Esophagus squamous epithelium (tissue), 5 donors: ENCODE results near the gene ADAMTS12. TPM values are rescaled to one million over a fixed set of nuclear protein-coding genes. Genes with fewer than 3 reads are reported as not detected.

Experiments
- DNase-seq: peaks from one replicate; lab custom pipeline; 2025; lab: John Stamatoyannopoulos, UW
- H3K27ac ChIP-seq, 4 donors: fragments of 200-600 bp; sonication (generic); one replicate each; pipeline ENCODE4 v1.5.1; 2016 to 2019; ENCODE audit warnings: mild to moderate bottlenecking in 1 of 4
- H3K27me3 ChIP-seq, 4 donors: fragments of 200-600 bp; sonication (generic); 1 replicate in 3 of 4; 2 replicates in 1 of 4; pipeline versions ENCODE4 v1.5.1 to v1.6.0; 2017 to 2021; ENCODE audit warnings: antibody characterized with exemption in 1 of 4
- H3K36me3 ChIP-seq, 3 donors: fragments of 200-600 bp; sonication (generic); one replicate each; pipeline ENCODE4 v1.5.1; 2016 to 2019
- H3K4me1 ChIP-seq, 3 donors: fragments of 200-600 bp; sonication (generic); one replicate each; pipeline ENCODE4 v1.5.1; 2017 to 2019
- H3K4me3 ChIP-seq, 4 donors: fragments of 200-600 bp; sonication (generic); 1 replicate in 3 of 4; 2 replicates in 1 of 4; pipeline ENCODE4 v1.5.1; 2016 to 2019; ENCODE audit warnings: mild to moderate bottlenecking in 2 of 4, moderate library complexity in 1 of 4
- H3K9me3 ChIP-seq, 3 donors: fragments of 200-600 bp; sonication (generic); one replicate each; pipeline ENCODE4 v1.5.1; 2016 to 2019
- POLR2A ChIP-seq, 4 donors: fragments of 450-650 bp; IDR thresholded peaks; one replicate each; pipeline ENCODE4 v1.6.1; 2017; ENCODE audit warnings: antibody characterized with exemption in 4 of 4, mild to moderate bottlenecking in 4 of 4, moderate library complexity in 3 of 4
- WGBS, 2 donors: methylation state at CpG; one replicate each; pipeline ENCODE4 v1.1.5; 2018; 5-methylcytosine and 5-hydroxymethylcytosine counted together
- intact Hi-C: fragments of 100-400 bp; cut with DNase I; formaldehyde crosslinking; loops from one replicate; pipeline ENCODE4 v1.15.0; 2022
- total RNA-seq, 4 donors: library from RNA; depleted of rRNA; stranded (reverse); fragments of >200 nt; gene quantifications; one replicate each; pipeline ENCODE4 v1.1.0, GENCODE V29; 2016
- TF ChIP-seq, protein P1 (sequence below), 6 experiments: fragments of 450-650 bp in 4 of 6; fragments of 200-600 bp in 2 of 6; sonication (generic) in 2 of 6; IDR thresholded peaks; one replicate each; pipeline ENCODE4 v1.5.1; 2016 to 2019; ENCODE audit warnings: antibody characterized with exemption in 6 of 6, mild to moderate bottlenecking in 4 of 6, moderate library complexity in 4 of 6
- donor health status: DM: yes; HTN: yes; CAD: no.

The ADAMTS12 gene
- total RNA-seq, 4 donors from 2014 or later = 0.73 to 1.3 (median 0.76) TPM; not detected in 1

DNA sequence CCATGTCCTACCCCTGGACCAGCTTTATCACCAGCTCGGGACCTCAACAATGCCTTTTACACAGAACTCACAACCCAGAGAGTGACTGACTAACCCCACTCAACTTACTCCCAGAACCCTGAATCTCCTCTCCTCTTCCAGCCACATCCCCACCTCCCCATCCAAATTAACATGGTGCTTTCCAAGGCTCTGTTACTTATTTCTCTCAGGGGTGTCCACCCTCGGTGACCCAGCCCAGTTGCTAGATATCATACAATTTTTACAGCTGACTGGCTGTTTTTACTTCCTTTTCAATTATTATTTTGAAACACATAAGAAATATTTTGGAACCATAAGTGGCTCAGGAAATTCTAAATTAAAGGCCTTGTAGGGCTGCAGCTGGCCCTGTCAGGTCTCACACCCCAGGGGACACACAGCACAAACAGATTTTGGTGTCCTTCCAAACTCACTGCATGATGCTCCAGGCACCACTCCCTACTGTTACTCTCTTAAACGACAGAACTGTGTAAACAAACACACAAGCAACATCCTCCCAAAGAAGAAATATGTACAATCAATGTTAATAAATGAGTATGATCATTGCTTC, 180.6 kb downstream of the ADAMTS12 start:
- H3K9me3 ChIP-seq = peaks cover 0 to 7% (median 0%) of the 10 kb centered on the region in 3 donors
- no peak overlapping the region for H3K4me3 ChIP-seq
- intact Hi-C loops = no loop called here
- no peaks in the 10 kb centered on the region for H3K27me3 ChIP-seq
- DNase-seq = no peak
- WGBS, 2 donors = 47 to 70% methylated on average over 3 of the region's 3 CpGs
- H3K27ac ChIP-seq = no peak overlapping the region
- H3K36me3 ChIP-seq = no peaks in the 10 kb centered on the region
- no peak for TF ChIP-seq POLR2A (IDR thresholded peaks at IDR 0.05)
- TF ChIP-seq, protein P1, sequence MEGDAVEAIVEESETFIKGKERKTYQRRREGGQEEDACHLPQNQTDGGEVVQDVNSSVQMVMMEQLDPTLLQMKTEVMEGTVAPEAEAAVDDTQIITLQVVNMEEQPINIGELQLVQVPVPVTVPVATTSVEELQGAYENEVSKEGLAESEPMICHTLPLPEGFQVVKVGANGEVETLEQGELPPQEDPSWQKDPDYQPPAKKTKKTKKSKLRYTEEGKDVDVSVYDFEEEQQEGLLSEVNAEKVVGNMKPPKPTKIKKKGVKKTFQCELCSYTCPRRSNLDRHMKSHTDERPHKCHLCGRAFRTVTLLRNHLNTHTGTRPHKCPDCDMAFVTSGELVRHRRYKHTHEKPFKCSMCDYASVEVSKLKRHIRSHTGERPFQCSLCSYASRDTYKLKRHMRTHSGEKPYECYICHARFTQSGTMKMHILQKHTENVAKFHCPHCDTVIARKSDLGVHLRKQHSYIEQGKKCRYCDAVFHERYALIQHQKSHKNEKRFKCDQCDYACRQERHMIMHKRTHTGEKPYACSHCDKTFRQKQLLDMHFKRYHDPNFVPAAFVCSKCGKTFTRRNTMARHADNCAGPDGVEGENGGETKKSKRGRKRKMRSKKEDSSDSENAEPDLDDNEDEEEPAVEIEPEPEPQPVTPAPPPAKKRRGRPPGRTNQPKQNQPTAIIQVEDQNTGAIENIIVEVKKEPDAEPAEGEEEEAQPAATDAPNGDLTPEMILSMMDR (IDR thresholded peaks at IDR 0.05) = no peak
- H3K4me1 ChIP-seq = no peaks in the 10 kb centered on the region

DNA sequence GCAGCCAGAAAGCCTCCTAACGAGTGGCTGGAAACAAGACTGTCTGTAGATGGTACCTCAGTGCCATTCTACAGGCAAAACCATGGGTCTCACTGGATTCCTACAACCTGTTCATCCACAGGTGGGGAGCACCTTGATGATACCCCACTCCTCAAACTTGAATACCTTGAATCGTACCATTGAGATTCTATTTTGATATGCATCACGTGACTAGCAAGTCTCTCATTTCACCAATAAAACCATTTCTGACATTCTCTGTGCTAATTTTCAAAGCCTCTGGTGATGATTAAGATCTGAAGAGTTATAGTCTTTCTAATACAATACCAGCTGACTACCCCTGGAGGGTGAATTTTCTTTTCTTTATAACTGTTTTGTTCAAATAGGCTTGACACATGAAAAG, 188.9 kb downstream of the ADAMTS12 start:
- 84% methylated on average over 3 of the region's 3 CpGs for WGBS, 2 donors
- intact Hi-C loops = no loop called here
- H3K27me3 ChIP-seq = no peaks in the 10 kb centered on the region
- DNase-seq = no peak
- H3K4me3 ChIP-seq = no peak overlapping the region
- no peaks in the 10 kb centered on the region for H3K36me3 ChIP-seq
- no peak for TF ChIP-seq POLR2A (IDR thresholded peaks at IDR 0.05)
- TF ChIP-seq, protein P1 (IDR thresholded peaks at IDR 0.05) = no peak
- H3K27ac ChIP-seq = no peak overlapping the region
- H3K4me1 ChIP-seq = no peaks in the 10 kb centered on the region
- H3K9me3 ChIP-seq = peaks cover 0 to 7% (median 0%) of the 10 kb centered on the region in 3 donors

DNA sequence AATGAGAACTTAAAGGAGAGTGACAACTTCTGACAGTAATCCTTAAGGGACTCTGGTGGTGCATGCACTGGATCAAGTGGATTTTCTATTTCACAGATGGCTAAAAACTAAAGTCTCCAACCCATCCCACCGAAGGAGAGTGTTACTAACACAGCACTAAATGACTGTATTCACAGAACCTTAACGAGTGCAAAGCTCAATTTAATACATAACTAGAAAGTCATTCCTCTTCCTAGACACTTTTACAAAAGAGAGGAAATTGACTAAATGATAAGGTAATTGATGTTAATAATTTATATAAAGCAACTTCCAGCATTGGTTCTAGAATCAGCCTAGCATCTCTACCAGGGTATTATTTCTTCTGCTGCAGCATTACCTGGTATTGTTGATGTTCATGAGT, 189.8 kb downstream of the ADAMTS12 start:
- Histone ChIP-seq H3K27me3 (no peaks in the 10 kb centered on the region), H3K27ac (no peak overlapping the region), H3K4me1 (no peaks in the 10 kb centered on the region), H3K9me3 (peaks cover 0 to 5% (median 0%) of the 10 kb centered on the region in 3 donors), H3K36me3 (no peaks in the 10 kb centered on the region), H3K4me3 (no peak overlapping the region)
- DNase-seq = no peak
- TF ChIP-seq, protein P1 (IDR thresholded peaks at IDR 0.05) = no peak
- TF ChIP-seq POLR2A (IDR thresholded peaks at IDR 0.05) = no peak
- intact Hi-C loops = no loop called here
- 63 to 89% methylated on average over 2 of the region's 2 CpGs for WGBS, 2 donors

DNA sequence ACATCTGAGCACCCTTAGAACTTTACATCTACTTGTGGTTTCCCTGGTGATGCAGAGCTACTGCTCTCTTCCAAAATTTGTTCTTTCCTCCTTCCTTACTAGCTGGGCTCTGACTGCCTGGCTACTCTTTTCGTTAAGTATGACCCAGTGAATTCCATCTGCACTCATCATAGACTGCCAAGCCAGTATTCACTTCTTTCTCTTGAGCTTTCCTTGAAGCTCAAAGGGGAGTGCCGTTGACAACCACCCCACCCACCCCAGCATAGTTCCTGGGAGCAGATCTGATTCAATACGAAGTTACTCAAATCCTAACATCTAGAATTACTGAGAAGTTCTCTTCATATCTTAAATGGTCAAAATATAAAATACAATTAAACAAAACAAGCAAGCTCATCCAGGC, 190.5 kb downstream of the ADAMTS12 start:
- Histone ChIP-seq H3K27ac (no peak overlapping the region), H3K36me3 (no peaks in the 10 kb centered on the region), H3K27me3 (no peaks in the 10 kb centered on the region), H3K4me3 (no peak overlapping the region), H3K4me1 (no peaks in the 10 kb centered on the region), H3K9me3 (no peaks in the 10 kb centered on the region)
- TF ChIP-seq, protein P1 (IDR thresholded peaks at IDR 0.05) = no peak
- TF ChIP-seq POLR2A (IDR thresholded peaks at IDR 0.05) = no peak
- intact Hi-C loops = no loop called here
- DNase-seq = no peak
- 60 to 63% methylated on average over 3 of the region's 3 CpGs for WGBS, 2 donors

- Histone ChIP-seq H3K27ac (no peak overlapping the region), H3K27me3 (no peaks in the 10 kb centered on the region), H3K36me3 (no peaks in the 10 kb centered on the region), H3K4me1 (no peaks in the 10 kb centered on the region), H3K4me3 (no peak overlapping the region), H3K9me3 (no peaks in the 10 kb centered on the region)
- DNase-seq = no peak
- intact Hi-C loops = no loop called here
- WGBS, 2 donors = 86 to 89% methylated on average over 3 of the region's 3 CpGs
- TF ChIP-seq, protein P1 (IDR thresholded peaks at IDR 0.05) = no peak
- TF ChIP-seq POLR2A (IDR thresholded peaks at IDR 0.05) = no peak
These were observed 195.4 kb downstream of the ADAMTS12 start for GRCh38 chr5:33696411-33696810.
